GM12892 (cell line): ENCODE data around the gene TAF6.

ENCODE experiments used
- POLR2A ChIP-seq: IDR thresholded peaks from 2 replicates; pipeline ENCODE4 v1.6.1; 2011; ENCODE audit warnings: low read depth, low read length, control low read depth
- POLR2AphosphoS5 ChIP-seq: IDR thresholded peaks from 2 replicates; pipeline ENCODE4 v1.6.1; 2011; ENCODE audit warnings: low read depth, low read length, control low read depth
- TAF1 ChIP-seq: IDR thresholded peaks from 2 replicates; pipeline ENCODE4 v1.6.1; 2011; ENCODE audit warnings: low read depth, mild to moderate bottlenecking, control low read depth, low read length, borderline replicate concordance

- TF ChIP-seq TAF1 (no peak), POLR2A (no peak), POLR2AphosphoS5 (no peak)
Observed at GRCh38 chr7:100153708-100154535, 34.8 kb upstream of the TAF6 start.
